22Rv1 (cell line): Measurements from ENCODE around the gene UGT1A8.

Experiments used
- CTCF ChIP-seq: fragments of 450-650 bp; IDR thresholded peaks from 2 replicates; pipeline ENCODE4 v1.5.1; 2017; ENCODE audit warnings: mild to moderate bottlenecking
- ZFX ChIP-seq: fragments of 450-650 bp; IDR thresholded peaks from 2 replicates; pipeline ENCODE4 v1.6.1; 2017; ENCODE audit warnings: antibody characterized with exemption, borderline replicate concordance

- TF ChIP-seq CTCF, result no peak
- no peak for TF ChIP-seq ZFX
Measured at GRCh38 chr2:233712611-233713261, 95.3 kb downstream of the UGT1A8 start, which contains the start of gene UGT1A5.
